ENCODE results near the gene IGSF23.
"Not testable (repeated sequence)": the region's sequence is repeated elsewhere in the genome, so short reads cannot be mapped to it uniquely, and the experiment has no call there.

The IGSF23 gene

GRCh38 chr19:44663996-44664395, 50.6 kb downstream of the IGSF23 start:
- no peak overlapping the region for H3K4me3 ChIP-seq (ENCODE audit: low read depth, low read length)

GRCh38 chr19:44664976-44665375, 51.6 kb downstream of the IGSF23 start:
- H3K4me3 ChIP-seq (ENCODE audit: low read depth, low read length): no peak overlapping the region

GRCh38 chr19:44666852-44667556, 53.6 kb downstream of the IGSF23 start:
- no peak overlapping the region for H3K4me3 ChIP-seq (ENCODE audit: low read depth, low read length)

GRCh38 chr19:44668985-44669764, 55.8 kb downstream of the IGSF23 start:
- H3K4me3 ChIP-seq (ENCODE audit: low read depth, low read length): no peak overlapping the region

GRCh38 chr19:44670027-44670426, 56.7 kb downstream of the IGSF23 start:
- not testable (repeated sequence) for H3K4me3 ChIP-seq (ENCODE audit: low read depth, low read length)

GRCh38 chr19:44671400-44671799, 58.0 kb downstream of the IGSF23 start, which contains the start of gene CEACAM19:
Gene CEACAM19, plus strand, starts transcription at chr19:44671482. Its CDS starts 450 bp downstream, at chr19:44671932.
- no peak within 1 kb of the TSS for H3K4me3 ChIP-seq (ENCODE audit: low read depth, low read length)

- no peak overlapping the region for H3K4me3 ChIP-seq (ENCODE audit: low read depth, low read length)
These were observed 58.9 kb downstream of the IGSF23 start for GRCh38 chr19:44672226-44672625.

GRCh38 chr19:44673510-44673909, 60.1 kb downstream of the IGSF23 start:
- no peak overlapping the region for H3K4me3 ChIP-seq (ENCODE audit: low read depth, low read length)

- no peak overlapping the region for H3K4me3 ChIP-seq (ENCODE audit: low read depth, low read length)
These were observed 62.2 kb downstream of the IGSF23 start for GRCh38 chr19:44675521-44675920.

GRCh38 chr19:44677019-44677811, 63.9 kb downstream of the IGSF23 start:
- no peak overlapping the region for H3K4me3 ChIP-seq (ENCODE audit: low read depth, low read length)

GRCh38 chr19:44680536-44680935, 67.2 kb downstream of the IGSF23 start:
- H3K4me3 ChIP-seq (ENCODE audit: low read depth, low read length): no peak overlapping the region

GRCh38 chr19:44681992-44682790, 68.8 kb downstream of the IGSF23 start:
- H3K4me3 ChIP-seq (ENCODE audit: low read depth, low read length): no peak overlapping the region

- H3K4me3 ChIP-seq (ENCODE audit: low read depth, low read length): no peak overlapping the region
These were observed 69.4 kb downstream of the IGSF23 start for GRCh38 chr19:44682807-44683206.

GRCh38 chr19:44683434-44684210, 70.3 kb downstream of the IGSF23 start:
- H3K4me3 ChIP-seq (ENCODE audit: low read depth, low read length): no peak overlapping the region

- not testable (repeated sequence) for H3K4me3 ChIP-seq (ENCODE audit: low read depth, low read length)
These were observed 71.0 kb downstream of the IGSF23 start for GRCh38 chr19:44684396-44684795.

GRCh38 chr19:44684892-44685863, 71.8 kb downstream of the IGSF23 start:
- H3K4me3 ChIP-seq (ENCODE audit: low read depth, low read length): no peak overlapping the region

GRCh38 chr19:44685877-44686276, 72.5 kb downstream of the IGSF23 start:
- H3K4me3 ChIP-seq (ENCODE audit: low read depth, low read length): no peak overlapping the region
